ENCODE data around the gene HOMER3. TPM values are rescaled to one million over a fixed set of nuclear protein-coding genes. Genes with fewer than 3 reads are reported as not detected.

Gene HOMER3
- total RNA-seq, 1 donor from 2014 or later, result 93.0 TPM

- Histone ChIP-seq H3K4me1 (no peaks in the 10 kb centered on the region), H3K9me3 (no peaks in the 10 kb centered on the region), H3K27me3 (no peaks in the 10 kb centered on the region), H3K36me3 (no peaks in the 10 kb centered on the region), H3K27ac (no peak overlapping the region), H3K4me3 (no peak overlapping the region)
- no peak for TF ChIP-seq CTCF (IDR thresholded peaks at IDR 0.05)
- no peak for DNase-seq (ENCODE audit: low spot score in 2 of 2)
- intact Hi-C loops (cut with DNase I), result no loop called here
Observed at GRCh38 chr19:18946335-18946734, 5.3 kb upstream of the HOMER3 start.

GRCh38 chr19:18945297-18945696 is 4.3 kb upstream of the HOMER3 start:
- no peak overlapping the region for H3K4me3 ChIP-seq
- H3K36me3 ChIP-seq, result no peaks in the 10 kb centered on the region
- no peaks in the 10 kb centered on the region for H3K27me3 ChIP-seq
- no peak for TF ChIP-seq CTCF (IDR thresholded peaks at IDR 0.05)
- H3K27ac ChIP-seq, result no peak overlapping the region
- H3K9me3 ChIP-seq, result no peaks in the 10 kb centered on the region
- no peaks in the 10 kb centered on the region for H3K4me1 ChIP-seq
- intact Hi-C loops (cut with DNase I), result no loop called here
- DNase-seq (ENCODE audit: low spot score in 2 of 2), result no peak

- no peak overlapping the region for H3K27ac ChIP-seq
- no peaks in the 10 kb centered on the region for H3K27me3 ChIP-seq
- peaks cover 0 to 7% of the 10 kb centered on the region in 2 donors for H3K4me1 ChIP-seq
- H3K9me3 ChIP-seq, result no peaks in the 10 kb centered on the region
- no peak for DNase-seq (ENCODE audit: low spot score in 2 of 2)
- intact Hi-C loops (cut with DNase I), result loop anchor here (5.0 kb wide), 1 partner anchor 44 kb away; no protein-coding TSS in a partner anchor
- TF ChIP-seq CTCF (IDR thresholded peaks at IDR 0.05), result no peak
- H3K4me3 ChIP-seq, result no peak overlapping the region
- H3K36me3 ChIP-seq, result peaks cover 0 to 2% of the 10 kb centered on the region in 2 donors
Observed at GRCh38 chr19:18943465-18943864, 2.4 kb upstream of the HOMER3 start.

- no peak for TF ChIP-seq CTCF (IDR thresholded peaks at IDR 0.05)
- Histone ChIP-seq H3K4me3 (no peak overlapping the region), H3K36me3 (peaks cover 6 to 8% of the 10 kb centered on the region in 2 donors), H3K9me3 (no peaks in the 10 kb centered on the region), H3K4me1 (peaks cover 0 to 7% of the 10 kb centered on the region in 2 donors), H3K27me3 (no peaks in the 10 kb centered on the region), H3K27ac (no peak overlapping the region)
- intact Hi-C loops (cut with DNase I), result loop anchor here (5.0 kb wide), 1 partner anchor 45 kb away; no protein-coding TSS in a partner anchor
- no peak for DNase-seq (ENCODE audit: low spot score in 2 of 2)
Observed at GRCh38 chr19:18942692-18943091, 1.7 kb upstream of the HOMER3 start.

- H3K4me1 ChIP-seq, result peaks cover 0 to 7% of the 10 kb centered on the region in 2 donors
- no peak for DNase-seq (ENCODE audit: low spot score in 2 of 2)
- peak overlapping the region; percentile 57 to 80 for H3K4me3 ChIP-seq
- TF ChIP-seq CTCF (IDR thresholded peaks at IDR 0.05), result no peak
- H3K27me3 ChIP-seq, result no peaks in the 10 kb centered on the region
- intact Hi-C loops (cut with DNase I), result loop anchor here (5.0 kb wide), 1 partner anchor 46 kb away; no protein-coding TSS in a partner anchor
- H3K36me3 ChIP-seq, result peaks cover 10 to 11% of the 10 kb centered on the region in 2 donors
- no peaks in the 10 kb centered on the region for H3K9me3 ChIP-seq
- no peak overlapping the region for H3K27ac ChIP-seq
Observed at GRCh38 chr19:18941628-18942354, 774 bp upstream of the HOMER3 start.
